ENCODE data around the gene PDE6A.
"Not testable (repeated sequence)": the region's sequence is repeated elsewhere in the genome, so short reads cannot be mapped to it uniquely, and the experiment has no call there.

GRCh38 chr5:149943177-149943949 is 1.2 kb downstream of the PDE6A start:
- TF ChIP-seq, protein P1, sequence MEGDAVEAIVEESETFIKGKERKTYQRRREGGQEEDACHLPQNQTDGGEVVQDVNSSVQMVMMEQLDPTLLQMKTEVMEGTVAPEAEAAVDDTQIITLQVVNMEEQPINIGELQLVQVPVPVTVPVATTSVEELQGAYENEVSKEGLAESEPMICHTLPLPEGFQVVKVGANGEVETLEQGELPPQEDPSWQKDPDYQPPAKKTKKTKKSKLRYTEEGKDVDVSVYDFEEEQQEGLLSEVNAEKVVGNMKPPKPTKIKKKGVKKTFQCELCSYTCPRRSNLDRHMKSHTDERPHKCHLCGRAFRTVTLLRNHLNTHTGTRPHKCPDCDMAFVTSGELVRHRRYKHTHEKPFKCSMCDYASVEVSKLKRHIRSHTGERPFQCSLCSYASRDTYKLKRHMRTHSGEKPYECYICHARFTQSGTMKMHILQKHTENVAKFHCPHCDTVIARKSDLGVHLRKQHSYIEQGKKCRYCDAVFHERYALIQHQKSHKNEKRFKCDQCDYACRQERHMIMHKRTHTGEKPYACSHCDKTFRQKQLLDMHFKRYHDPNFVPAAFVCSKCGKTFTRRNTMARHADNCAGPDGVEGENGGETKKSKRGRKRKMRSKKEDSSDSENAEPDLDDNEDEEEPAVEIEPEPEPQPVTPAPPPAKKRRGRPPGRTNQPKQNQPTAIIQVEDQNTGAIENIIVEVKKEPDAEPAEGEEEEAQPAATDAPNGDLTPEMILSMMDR (conservative IDR thresholded peaks at IDR 0.05; ENCODE audit: low read length), result not testable (repeated sequence)
- TF ChIP-seq EZH2phosphoT487 (IDR thresholded peaks at IDR 0.05; ENCODE audit: borderline replicate concordance, low read depth, low read length), result not testable (repeated sequence)

Data from OCI-LY7 (cell line).